Lower leg skin (tissue), 4 donors: Measurements from ENCODE around the gene MAGOH. TPM values are rescaled to one million over a fixed set of nuclear protein-coding genes. Genes with fewer than 3 reads are reported as not detected.
A peak's percentile ranks its signal among the peaks of the same experiment; 100 is the strongest.

Experiments used
- DNase-seq, 2 donors: peaks; one replicate each; pipeline ENCODE4 v3.0.0-alpha.2; 2019; ENCODE audit warnings: low spot score in 2 of 2
- H3K4me3 ChIP-seq: fragments of 200-600 bp; sonication (generic); 2 replicates; pipeline ENCODE4 v1.5.1; 2017; ENCODE audit warnings: mild to moderate bottlenecking, low read depth; ENCODE audit not compliant: poor library complexity, severe bottlenecking
- POLR2A ChIP-seq, 2 donors: fragments of 450-650 bp; IDR thresholded peaks; one replicate each; pipeline ENCODE4 v1.6.1; 2016 to 2017; ENCODE audit warnings: antibody characterized with exemption in 2 of 2, mild to moderate bottlenecking in 1 of 2, moderate library complexity in 1 of 2
- WGBS, 2 donors: methylation state at CpG; one replicate each; pipeline ENCODE4 v1.1.5; 2018; 5-methylcytosine and 5-hydroxymethylcytosine counted together
- intact Hi-C: fragments of 100-400 bp; cut with DNase I; formaldehyde crosslinking; loops from one replicate; pipeline ENCODE4 v1.15.0; 2023; ENCODE audit warnings: low total_unique reads
- total RNA-seq, 4 donors: library from RNA; depleted of rRNA; stranded (reverse); fragments of >200 nt; gene quantifications; one replicate each; pipeline ENCODE4 v1.1.0, GENCODE V29; 2016
- TF ChIP-seq, protein P1 (sequence below), 3 donors: fragments of 450-650 bp; IDR thresholded peaks; one replicate each; pipeline ENCODE4 v1.5.1; 2016; ENCODE audit warnings: antibody characterized with exemption in 3 of 3, mild to moderate bottlenecking in 3 of 3, moderate library complexity in 2 of 3

The MAGOH gene
- total RNA-seq, 4 donors from 2014 or later: 15.2 to 33.7 (median 21.1) TPM

DNA sequence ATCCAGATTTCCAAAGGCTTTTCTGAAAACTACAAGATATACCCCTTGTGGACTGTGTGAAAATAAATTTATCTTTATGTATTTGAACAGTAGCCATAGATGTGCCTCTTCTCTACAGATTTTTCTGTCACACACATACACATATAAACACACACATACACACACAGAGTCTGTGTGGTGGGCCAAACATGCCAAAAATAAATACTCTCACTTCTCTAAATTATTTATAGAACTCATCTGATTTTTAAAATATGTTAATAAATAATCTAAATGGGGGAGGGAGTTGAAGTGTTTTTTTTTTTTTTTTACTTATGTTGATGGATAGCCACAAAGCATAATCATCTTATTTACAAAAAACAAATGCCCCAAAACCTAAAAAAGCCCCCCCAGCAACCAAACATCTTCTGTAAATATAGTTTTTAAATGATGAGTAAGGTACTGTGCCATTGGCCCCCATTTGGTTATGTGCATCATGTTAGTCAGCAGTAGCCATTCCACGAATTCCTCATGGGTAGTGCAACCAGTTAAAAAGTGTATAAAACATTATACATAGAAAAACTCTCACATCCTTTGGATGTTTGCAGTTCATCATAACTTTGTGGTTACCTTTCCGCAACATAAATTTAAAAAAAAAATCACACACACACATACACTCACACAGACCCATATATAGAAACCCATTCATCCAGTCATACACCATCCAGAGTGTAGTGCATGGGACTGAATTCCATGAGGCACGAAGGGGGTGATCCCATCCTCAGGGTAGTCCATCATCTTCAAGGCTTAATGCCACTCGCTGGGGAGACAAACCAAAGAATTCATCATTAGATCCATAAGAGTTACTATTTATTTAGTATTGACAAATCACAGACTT lies 8.2 kb upstream of the MAGOH start:
- WGBS, 2 donors: 81 to 93% methylated on average over 4 of the region's 4 CpGs

DNA sequence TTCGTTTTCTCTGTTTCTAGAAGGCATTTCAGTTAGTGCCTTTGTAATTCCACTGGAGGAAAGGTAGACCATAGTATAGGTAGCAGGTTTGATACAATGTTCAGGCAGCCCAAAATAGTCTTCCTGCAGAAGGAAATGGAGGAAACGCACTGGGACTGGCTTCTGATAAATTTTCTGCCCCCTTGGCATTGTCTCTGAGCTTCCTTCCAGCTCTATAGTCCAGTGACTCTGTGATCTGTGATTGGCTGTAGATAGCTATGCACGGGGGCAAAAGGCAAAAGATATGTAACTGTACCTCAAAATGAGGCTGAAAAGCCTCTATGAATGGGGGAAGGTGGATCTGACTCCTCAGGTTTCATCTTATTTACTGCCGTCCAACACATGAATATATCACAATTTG lies 5.8 kb upstream of the MAGOH start:
- intact Hi-C loops: no loop called here
- DNase-seq: no peak
- WGBS, 2 donors: 67 to 75% methylated on average over 4 of the region's 4 CpGs
- no peak overlapping the region for H3K4me3 ChIP-seq
- TF ChIP-seq, protein P1, sequence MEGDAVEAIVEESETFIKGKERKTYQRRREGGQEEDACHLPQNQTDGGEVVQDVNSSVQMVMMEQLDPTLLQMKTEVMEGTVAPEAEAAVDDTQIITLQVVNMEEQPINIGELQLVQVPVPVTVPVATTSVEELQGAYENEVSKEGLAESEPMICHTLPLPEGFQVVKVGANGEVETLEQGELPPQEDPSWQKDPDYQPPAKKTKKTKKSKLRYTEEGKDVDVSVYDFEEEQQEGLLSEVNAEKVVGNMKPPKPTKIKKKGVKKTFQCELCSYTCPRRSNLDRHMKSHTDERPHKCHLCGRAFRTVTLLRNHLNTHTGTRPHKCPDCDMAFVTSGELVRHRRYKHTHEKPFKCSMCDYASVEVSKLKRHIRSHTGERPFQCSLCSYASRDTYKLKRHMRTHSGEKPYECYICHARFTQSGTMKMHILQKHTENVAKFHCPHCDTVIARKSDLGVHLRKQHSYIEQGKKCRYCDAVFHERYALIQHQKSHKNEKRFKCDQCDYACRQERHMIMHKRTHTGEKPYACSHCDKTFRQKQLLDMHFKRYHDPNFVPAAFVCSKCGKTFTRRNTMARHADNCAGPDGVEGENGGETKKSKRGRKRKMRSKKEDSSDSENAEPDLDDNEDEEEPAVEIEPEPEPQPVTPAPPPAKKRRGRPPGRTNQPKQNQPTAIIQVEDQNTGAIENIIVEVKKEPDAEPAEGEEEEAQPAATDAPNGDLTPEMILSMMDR (IDR thresholded peaks at IDR 0.05): no peak
- no peak for TF ChIP-seq POLR2A (IDR thresholded peaks at IDR 0.05)

More for the DNA sequence above, 8.2 kb upstream of the MAGOH start:
- intact Hi-C loops: no loop called here
- DNase-seq: no peak
- TF ChIP-seq, protein P1 (IDR thresholded peaks at IDR 0.05): no peak
- TF ChIP-seq POLR2A (IDR thresholded peaks at IDR 0.05): no peak
- no peak overlapping the region for H3K4me3 ChIP-seq

DNA sequence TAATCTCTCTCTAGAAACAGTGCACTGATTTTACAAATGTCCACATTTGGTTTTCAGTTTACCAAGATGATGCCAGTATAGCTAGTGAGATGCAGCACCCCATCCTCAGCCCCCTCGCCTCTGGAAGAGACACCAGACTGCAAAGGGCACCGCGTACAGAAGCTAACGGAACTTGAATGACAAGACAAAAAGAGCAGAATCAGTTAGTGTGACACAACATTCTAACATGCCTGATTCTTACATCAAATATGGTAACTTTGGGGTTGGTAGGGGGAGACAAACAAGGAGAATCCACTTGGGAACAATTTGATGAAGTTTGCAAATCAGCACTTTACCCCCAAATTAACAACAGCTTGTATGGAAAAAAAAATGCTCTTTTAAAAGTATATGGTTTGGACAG lies 4.1 kb upstream of the MAGOH start:
- WGBS, 2 donors: 81 to 85% methylated on average over 4 of the region's 4 CpGs
- no peak overlapping the region for H3K4me3 ChIP-seq
- intact Hi-C loops: no loop called here
- no peak for DNase-seq
- TF ChIP-seq, protein P1 (IDR thresholded peaks at IDR 0.05): no peak
- TF ChIP-seq POLR2A (IDR thresholded peaks at IDR 0.05): no peak

DNA sequence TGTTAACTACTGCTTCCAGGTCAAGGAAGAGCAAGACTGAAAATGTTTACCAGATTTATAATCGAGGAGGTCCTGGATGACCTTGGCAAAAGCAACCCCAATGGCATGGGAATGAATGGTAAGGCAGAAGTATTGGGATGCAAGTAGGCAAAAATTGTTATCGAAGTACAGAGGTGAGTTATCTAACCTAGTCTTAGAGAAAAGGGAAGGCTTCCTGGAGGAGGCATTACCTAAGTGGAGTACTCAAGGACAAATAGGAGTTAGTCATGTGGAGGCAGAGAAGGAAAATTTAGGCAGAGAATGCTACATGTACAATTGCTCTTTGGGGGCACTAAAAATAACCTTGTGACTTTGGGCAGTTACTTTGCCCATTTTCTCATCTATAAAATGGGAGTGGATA lies 3.5 kb upstream of the MAGOH start:
- 91 to 95% methylated on average over 2 of the region's 2 CpGs for WGBS, 2 donors
- intact Hi-C loops: no loop called here
- TF ChIP-seq POLR2A (IDR thresholded peaks at IDR 0.05): no peak
- DNase-seq: no peak
- no peak overlapping the region for H3K4me3 ChIP-seq

DNA sequence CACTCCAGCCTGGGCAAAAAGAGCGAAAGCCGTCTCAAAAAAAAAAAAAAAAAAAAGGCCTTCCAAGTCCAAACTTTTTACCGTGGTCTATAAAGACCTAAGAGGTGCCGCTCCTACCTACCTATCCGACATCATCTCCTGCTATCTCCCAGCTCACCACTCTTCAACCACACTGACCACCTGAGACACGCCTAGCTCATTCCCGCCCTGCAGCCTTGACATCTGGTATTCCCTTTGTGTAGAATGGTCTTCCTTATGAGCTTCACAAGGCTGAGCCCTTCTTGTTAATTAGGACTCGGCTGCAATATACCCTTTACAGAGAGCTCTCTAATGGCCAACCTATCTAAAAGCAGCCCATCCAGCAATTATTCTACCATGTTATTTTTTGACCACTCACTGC lies 680 bp downstream of the MAGOH start:
- no peak for TF ChIP-seq POLR2A (IDR thresholded peaks at IDR 0.05)
- TF ChIP-seq, protein P1 (IDR thresholded peaks at IDR 0.05): no peak
- 31 to 50% methylated on average over 8 of the region's 8 CpGs for WGBS, 2 donors
- peak overlapping the region; percentile 99 for H3K4me3 ChIP-seq
- no peak for DNase-seq
- intact Hi-C loops: no loop called here

DNA sequence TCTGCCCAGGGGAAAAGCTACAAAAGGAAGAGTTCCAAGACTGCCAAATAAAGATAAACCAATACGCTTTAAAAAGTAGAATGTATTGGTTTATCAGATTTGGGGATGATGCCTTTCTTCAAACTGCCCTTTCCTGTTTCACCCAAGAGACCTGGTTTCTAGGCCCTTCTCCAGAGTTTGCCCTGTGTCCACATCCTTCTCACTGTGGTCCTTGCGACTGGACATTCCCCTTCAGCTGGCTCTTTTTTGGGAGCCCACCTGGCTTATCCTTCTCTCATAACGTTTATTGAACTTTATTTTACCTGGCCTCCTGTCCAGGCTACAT lies 17.4 kb downstream of the MAGOH start:
- DNase-seq: no peak
- TF ChIP-seq, protein P1 (IDR thresholded peaks at IDR 0.05): no peak
- no peak for TF ChIP-seq POLR2A (IDR thresholded peaks at IDR 0.05)
- 42 to 49% methylated on average over 3 of the region's 3 CpGs for WGBS, 2 donors
- peak overlapping the region; percentile 64 for H3K4me3 ChIP-seq
- intact Hi-C loops: no loop called here
